Daoy (cell line): ENCODE measurements around the gene TCERG1. TPM values are rescaled to one million over a fixed set of nuclear protein-coding genes. Genes with fewer than 3 reads are reported as not detected.
A peak's percentile ranks its signal among the peaks of the same experiment; 100 is the strongest.
"Not testable (repeated sequence)": the region's sequence is repeated elsewhere in the genome, so short reads cannot be mapped to it uniquely, and the experiment has no call there.

ENCODE experiments used
- DNase-seq: peaks from one replicate; pipeline ENCODE4 v3.0.0-alpha.2; 2015; ENCODE audit warnings: low read depth
- total RNA-seq: library from RNA; depleted of rRNA; stranded (reverse); fragments of >200 nt; shearing (Covaris generic); gene quantifications from 2 replicates; pipeline ENCODE4 v1.2.3, GENCODE V29; 2014

Gene TCERG1
- total RNA-seq, 1 experiment from 2014 or later: 66.2 TPM

DNA sequence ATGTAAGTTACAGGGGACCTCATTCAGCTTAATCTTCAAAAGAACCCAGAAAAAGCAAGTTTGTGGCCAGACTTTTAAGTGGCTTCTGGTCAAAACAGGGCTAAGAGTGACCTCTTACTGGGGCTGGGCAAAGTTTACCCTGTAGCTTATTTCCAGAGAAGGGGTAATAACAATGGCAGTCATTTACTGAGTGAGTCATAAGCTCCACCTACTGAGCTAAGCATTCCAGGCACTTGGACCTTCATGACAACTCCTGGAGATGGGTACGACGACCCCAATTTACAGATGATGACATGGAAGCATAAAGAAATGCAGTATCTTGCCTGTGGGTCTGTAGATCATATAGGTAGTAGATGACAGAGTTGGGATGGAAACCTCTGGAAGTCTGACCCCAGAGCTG lies 73.6 kb downstream of the TCERG1 start:
- peak; percentile 17 for DNase-seq

DNA sequence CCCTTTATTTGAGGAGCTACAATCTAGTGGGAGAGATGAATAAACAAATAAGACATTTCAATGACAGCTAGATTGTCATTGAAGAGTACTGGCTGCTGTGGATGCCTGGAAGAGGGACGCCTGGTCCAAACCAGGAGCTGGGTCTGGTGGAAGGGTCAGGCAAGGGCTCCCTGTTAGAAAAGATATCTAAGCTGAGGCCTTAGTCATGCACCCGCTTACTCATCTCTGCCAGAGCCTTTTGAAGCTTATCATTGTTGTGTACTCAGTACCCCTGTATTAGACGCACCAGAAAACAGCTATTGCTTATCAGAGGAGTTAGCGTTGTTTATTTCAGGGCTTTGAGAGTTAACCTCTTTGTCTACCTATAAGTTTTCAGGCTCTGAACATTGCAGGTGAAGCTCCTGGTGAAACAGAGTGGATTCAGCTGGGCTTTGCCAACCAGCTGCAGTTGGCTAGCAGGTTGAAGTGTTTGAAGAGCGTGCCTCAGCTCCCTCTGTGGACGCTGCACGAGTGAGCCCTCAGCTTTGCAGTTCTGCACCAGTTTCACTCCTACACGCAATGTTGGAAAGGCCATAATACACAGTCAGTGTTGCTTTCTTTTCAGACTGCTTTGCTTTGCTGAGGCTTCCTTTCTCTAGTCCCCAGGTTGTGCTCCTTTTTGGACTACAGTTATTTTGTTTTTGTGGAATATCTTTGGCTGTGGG lies 74.4 kb downstream of the TCERG1 start:
- no peak for DNase-seq

- no peak for DNase-seq
Observed at GRCh38 chr5:146523698-146524097, 76.6 kb downstream of the TCERG1 start.

GRCh38 chr5:146527785-146528184 lies 80.7 kb downstream of the TCERG1 start:
- no peak for DNase-seq

DNA sequence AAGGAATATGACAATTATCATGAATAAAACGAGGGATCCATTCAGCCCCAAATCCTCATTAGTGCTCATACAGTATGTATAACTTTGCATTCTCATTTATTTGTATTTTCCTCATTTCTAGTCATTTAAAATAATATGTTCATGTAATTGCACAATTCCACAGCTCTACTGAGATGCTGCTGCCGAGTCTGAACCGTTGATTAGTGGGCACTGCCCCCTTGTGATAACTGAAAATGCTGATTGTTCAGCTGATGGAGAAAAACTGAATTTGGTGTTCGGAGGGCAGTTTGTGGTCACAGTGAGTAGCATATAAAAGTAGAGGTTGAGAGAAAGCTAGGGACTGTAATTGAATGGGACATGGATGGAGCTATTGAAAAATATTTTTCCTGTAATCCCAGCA lies 81.1 kb downstream of the TCERG1 start:
- DNase-seq: no peak

GRCh38 chr5:146529984-146530383 lies 82.9 kb downstream of the TCERG1 start:
- no peak for DNase-seq

DNA sequence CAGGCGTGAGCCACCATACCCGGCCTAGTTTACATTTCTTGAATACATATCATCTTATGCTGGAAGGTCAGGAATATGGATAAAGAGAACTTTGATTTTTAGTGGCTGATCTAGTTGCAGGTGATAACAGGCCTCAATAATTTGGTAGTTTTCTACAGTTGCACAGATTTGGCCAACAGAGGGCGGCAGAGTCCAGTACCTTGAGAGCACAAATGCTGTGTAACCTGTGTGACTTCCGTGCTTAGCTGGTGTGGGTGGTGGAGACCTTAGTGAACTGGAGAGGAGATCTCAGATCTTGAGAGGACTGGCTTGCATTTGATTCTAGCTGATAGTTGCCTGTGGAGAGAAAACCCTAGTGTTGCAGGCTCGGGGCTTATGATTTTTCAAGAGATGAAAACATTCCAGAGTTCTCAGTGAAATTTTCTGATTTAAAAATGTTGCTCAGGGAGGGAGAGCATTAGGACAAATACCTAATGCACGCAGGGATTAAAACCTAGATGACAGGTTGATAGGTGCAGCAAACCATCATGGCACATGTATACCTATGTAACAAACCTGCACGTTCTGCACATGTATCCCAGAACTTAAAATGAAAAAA lies 86.2 kb downstream of the TCERG1 start:
- peak; percentile 76 for DNase-seq

DNA sequence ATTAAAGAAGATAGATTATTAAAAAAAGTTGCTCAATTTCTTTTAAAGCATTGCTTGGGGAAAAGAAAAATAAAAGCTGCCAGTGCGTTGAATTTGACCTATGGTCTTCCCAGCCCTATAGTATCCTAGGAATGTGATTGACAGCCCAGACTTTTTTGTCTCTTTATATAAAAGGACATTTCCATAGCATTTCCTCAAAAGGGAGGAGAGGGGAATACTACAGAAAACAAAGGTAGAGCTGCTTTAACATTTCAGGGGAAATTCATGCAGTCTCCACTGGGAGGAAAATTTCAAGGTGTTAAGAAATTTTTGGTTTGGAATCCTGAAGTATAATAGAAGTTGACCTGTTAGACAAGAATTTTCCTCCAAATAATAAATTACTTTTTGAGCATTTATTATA lies 86.7 kb downstream of the TCERG1 start:
- DNase-seq: no peak

GRCh38 chr5:146538432-146538831 lies 91.3 kb downstream of the TCERG1 start:
- no peak for DNase-seq

DNA sequence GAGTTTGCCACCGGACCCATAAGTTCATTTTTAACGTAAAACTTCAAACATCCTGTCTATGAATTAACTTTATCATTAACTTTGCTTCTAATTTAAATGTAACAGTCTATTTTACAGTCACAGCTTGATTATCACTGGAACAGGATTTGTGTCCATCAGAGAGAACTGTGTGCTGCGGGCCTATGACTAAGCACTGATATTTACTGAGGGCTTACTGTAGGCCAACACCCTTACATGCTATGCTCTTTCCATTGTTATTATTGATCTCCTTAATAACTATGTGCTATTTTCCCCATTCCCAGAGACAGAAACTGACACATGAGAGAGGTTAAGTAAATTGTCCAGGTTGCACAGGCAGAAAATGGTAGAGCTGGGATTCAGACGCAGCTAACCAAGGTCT lies 92.8 kb downstream of the TCERG1 start:
- no peak for DNase-seq

GRCh38 chr5:146540414-146540813 lies 93.3 kb downstream of the TCERG1 start:
- DNase-seq: no peak

DNA sequence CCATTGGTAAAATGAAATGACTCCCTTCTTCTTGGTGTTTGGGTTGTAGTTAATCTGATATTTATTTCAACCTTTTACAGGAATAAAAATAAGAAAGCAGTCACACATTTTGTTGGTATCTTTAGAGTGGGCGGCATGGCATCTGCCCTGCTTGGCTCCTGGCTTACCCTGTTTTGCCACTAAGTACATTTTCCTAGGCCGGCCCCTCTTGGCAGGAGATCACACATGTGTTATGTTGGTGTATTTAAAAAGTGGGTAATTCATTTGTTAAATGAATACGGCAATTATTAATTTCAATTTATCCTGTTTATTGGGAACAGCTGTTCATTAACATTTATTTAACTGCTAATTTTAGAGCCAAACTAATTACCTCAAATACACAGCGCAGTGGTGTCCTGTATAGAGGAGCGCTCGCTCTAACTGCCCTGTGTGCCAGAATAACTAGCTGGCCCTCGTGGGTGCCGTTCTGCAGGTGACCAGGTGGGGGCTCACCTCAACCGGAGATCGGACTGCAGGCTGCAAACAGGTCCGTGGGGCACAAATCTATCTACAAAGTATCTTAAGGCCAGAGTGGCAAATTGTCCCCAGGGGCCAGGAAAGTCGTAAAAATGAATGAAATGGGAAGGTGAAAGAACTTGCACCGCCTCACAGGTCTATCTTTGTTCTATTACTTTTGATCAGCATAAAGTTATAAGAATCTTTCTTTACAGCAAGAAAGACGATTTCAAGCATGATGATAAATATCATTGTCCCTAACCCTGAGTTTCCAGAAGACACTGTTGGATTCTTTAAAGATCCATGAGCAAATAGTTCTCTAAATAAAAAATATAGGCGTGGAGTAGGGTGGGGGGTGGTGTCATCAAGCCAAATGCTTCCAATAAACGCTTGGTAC lies 95.1 kb downstream of the TCERG1 start:
- DNase-seq: peak; percentile 78

GRCh38 chr5:146544232-146544631 lies 97.1 kb downstream of the TCERG1 start:
- DNase-seq: no peak

DNA sequence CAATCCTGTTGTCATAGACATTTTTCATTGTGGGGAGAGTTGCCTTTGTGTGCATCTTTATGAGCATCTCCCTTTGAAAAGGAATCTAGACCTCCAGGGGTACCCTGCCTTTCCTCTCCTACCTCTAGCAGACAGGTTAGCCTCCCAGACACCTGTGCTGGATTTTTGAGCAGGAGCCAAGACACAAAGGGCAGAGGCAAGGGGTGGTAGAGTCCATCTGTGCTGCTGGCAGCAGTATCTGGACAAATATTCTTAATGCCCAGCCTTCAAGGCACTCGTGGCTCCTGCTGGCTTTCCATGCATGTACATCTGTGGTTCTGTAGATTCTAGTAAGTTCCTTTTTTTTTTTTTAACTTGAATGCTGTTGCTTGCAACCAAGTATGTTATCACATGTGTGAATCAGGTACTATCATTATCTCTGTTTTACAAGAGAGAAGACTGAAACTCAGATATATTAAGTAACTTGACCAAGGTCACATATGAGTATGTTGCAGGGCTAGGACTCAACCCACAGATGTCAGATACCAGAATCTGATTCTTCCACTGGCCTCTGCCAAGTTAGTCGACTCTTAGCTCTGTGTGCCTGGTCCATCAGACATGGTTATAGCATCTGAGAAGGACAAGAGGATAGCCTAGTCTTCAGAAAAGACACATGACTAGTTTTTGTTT lies 101.8 kb downstream of the TCERG1 start:
- DNase-seq: no peak

GRCh38 chr5:146549615-146550014 lies 102.5 kb downstream of the TCERG1 start:
- no peak for DNase-seq

DNA sequence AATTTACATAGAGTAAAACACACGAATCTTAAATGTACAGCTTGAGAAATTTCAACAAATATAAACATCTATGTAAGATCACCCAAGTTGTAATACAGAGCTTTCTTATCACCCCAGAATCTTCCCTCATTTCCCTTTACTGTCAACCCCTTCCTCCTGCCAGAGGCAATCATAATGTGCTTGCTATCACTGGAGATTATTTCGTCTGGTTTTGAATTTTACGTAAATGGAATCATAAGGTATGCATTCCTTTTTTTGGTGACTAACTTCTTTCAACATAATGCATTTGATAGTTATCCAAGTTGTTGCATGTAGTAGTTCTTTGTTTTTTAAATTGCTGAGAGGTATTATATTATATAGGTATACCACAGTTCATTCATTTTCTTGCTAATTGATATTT lies 106.3 kb downstream of the TCERG1 start:
- DNase-seq: no peak

DNA sequence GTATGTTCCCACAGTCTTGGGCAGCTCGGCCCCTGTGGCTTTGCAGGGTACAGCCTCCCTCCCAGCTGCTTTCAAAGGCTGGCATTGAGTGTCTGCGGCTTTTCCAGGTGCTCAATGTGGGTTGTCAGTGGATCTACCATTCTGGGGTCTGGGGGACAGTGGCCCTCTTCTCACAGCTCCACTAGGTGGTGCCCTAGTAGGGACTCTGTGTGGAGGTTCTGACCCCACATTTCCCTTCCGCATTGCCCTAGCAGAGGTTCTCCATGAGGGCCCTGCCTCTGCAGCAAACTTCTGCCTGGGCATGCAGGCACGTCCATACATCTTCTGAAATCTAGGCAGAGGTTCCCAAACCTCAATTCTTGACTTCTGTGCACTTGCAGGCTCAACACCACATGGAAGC lies 109.8 kb downstream of the TCERG1 start:
- not testable (repeated sequence) for DNase-seq

DNA sequence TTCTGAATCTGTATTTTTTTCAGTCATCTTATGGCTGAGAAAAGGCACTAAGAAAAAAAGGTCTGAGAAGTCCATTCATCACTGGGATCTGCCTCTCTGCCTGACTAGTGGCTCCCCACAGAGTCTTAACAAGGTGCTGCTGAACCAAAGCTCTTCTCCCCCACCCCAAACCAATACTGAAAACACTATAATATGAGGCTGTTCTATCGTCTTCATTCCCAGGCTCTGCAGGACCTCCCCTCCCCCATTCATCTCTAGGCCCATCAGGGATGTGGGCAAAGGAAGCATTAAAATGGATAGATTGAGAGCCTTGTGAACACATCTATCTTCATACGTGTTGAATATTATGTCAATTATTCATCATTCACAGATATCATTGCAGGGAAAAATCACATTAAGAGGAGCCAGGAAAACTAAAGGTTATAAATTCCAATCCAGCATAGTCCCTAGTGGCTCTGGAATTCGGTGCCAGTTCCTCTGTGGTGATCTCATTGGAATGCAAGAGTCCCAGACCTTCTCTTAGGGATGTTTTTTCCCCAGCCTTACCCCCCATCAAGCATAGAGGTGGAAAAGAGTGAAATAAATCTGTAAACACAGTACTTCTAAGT lies 113.2 kb downstream of the TCERG1 start:
- DNase-seq: peak; percentile 56
